ENCODE measurements around the gene SHKBP1.
"Not testable (repeated sequence)": the region's sequence is repeated elsewhere in the genome, so short reads cannot be mapped to it uniquely, and the experiment has no call there.

- not testable (repeated sequence) for TF ChIP-seq CTCF (conservative IDR thresholded peaks at IDR 0.05; ENCODE audit: low read length); EZH2phosphoT487 (IDR thresholded peaks at IDR 0.05; ENCODE audit: borderline replicate concordance, low read depth, low read length)
Observed at GRCh38 chr19:40591724-40592123, 15.1 kb downstream of the SHKBP1 start.
